Measurements from ENCODE around the gene WDR5B.
"Not testable (repeated sequence)": the region's sequence is repeated elsewhere in the genome, so short reads cannot be mapped to it uniquely, and the experiment has no call there.

Gene WDR5B

DNA sequence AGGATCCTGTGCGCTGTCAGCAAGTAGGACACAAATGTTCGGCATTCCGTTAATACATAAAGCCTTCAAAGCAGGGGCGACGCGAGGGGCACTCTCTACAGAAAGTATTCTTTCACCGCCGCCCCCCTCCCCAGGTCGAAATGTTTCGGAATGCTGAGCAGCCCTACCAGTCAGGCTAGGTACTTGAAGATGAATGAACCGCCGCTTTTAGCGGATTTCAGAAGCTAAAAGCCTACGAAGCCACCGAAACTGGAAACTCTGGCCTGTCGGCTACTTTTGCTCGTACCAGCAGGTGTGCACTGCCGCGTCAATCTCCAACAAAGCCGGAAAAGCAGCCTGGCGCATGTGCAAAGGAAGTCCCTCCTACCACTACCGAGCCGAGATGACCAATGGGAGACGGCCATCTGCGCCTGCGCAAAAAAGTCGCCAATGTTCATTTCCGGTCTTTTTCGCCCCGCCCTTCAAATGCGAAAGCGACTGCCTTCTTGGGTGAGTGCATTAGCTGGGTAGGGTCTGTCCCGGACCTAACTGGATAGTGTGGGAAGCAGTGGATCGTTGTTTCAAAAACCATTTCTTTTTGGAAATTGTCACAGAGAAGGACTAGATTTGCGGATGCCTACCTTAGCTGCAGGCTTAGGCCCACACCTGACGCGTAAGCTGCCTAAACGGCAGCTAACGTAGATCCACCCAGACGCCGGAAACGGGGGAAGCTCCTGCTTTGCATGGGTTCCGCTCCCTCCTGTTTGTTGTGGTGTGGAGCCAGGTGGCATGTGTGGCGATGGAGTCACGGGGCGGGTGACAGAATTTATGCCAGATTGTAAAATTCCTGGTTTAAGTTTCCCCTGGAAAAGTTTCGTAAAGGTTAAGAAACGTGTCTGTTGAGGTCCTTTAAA is at the start of gene WDR5B:
Gene WDR5B (minus strand): TSS at position 301 of the 893 bp plus-strand sequence. CDS start 534 bp downstream, outside the sequence.
- peak; percentile 99 for DNase-seq (ENCODE audit: low read depth)

DNA sequence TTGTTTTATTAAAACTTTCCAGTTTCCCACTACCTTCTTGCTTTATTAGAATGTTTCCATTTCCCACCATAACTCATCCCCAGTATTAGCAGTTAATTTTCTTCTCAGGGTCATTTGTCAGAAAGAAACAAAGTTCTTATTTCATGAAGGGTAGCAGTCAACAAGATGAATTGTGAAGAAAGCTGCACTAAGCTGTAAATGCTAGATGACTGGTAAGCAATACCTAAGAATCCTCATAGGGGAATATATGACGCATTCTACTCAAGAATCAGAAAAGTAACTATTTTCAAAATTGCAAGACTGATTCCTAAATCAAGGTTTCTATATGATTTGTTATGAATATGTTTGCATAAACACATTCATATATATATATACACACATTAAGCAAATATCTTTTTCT is 48.8 kb upstream of the WDR5B start:
- DNase-seq (ENCODE audit: low read depth) = no peak

DNA sequence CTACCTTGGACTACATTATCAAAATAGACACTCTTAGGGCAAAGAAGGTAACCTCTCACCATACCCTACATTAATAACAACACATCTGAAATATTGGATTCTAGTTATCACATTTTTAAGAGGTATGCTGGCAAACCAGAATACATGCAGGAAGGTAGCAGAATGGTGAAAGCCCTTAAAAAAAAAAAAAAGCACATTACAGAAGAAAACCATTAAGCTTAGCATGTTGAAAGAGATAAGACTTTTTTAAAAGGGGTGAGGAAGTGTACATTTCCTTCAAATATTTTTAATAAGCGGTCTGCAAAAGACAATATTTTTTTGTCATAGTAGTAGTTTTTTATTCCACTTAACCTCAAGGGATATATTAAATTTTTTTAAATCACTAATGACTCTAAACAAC is 46.5 kb upstream of the WDR5B start:
- DNase-seq (ENCODE audit: low read depth) = no peak

DNA sequence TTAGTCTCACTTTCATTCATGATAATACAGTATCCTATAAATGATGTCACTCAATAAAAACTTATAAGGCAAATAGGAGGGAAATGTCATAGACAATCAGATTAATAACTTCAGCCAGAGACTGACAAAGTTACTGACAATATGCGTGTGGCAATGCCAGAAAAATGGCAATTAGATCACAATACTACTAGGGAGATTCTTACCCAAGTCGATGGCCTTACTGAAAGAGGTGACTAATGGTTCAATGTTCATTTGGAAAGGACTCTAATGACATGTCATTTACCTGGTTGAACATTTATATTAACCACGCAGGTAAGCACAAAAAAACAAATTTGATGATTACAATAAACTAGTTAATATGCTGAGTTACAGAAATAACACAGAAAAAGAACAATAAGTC is 45.9 kb upstream of the WDR5B start:
- no peak for DNase-seq (ENCODE audit: low read depth)

DNA sequence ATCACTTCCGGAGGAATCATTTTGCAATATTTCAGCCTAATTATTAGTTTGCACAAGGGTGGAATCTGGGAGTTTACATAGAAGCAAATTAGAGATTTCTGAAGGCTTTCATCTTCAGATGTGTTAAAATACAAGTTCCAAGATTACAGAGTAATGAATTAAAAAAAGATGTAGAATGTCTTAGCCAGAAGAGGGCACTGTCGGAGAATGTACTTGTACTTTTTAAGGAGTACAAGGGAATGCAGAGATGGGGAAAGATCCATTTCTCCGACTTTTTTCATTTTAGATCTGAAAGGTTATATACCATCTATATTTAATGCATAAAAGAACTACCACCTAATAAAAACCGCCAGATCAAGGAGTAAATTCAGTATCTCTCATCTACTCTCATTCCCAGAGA is 43.1 kb upstream of the WDR5B start:
- no peak for DNase-seq (ENCODE audit: low read depth)

DNA sequence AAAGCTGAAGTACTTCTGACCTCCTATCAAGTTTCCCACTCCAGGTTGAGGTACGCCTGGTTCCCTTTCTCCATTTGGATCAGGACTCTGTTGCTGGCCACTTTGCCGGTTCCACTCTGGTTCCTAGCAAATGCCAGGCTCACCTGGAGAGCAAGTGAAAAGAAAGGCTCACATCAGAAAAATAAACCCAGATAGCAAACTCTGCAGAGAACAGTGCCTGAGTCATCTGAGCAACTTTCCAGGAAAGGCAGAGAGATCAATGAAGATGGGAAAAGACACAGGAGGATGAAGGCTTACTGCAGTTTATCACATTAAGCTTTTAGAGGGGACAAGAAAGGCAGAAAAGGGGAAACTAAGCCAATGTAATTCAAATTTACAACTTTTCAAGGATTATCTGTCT is 41.8 kb upstream of the WDR5B start:
- DNase-seq (ENCODE audit: low read depth) = no peak

DNA sequence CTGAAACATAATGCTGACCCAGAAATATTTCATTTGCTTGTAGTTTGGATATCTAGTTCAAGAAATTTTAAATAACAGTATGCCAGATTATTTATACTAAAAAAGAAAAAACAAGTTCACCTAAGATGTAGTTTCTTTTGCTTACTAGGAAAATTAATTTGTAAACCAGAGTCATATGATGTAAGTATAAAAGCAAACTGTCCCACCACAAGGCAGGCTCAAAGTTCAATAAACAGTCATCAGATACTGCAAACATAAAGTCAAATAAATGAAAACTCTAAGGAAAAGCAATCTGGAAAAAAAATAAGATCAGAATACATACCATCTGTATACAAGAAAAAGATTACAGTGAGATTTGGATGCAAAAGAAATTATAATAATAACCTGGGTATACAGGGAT is 40.2 kb upstream of the WDR5B start:
- no peak for DNase-seq (ENCODE audit: low read depth)

DNA sequence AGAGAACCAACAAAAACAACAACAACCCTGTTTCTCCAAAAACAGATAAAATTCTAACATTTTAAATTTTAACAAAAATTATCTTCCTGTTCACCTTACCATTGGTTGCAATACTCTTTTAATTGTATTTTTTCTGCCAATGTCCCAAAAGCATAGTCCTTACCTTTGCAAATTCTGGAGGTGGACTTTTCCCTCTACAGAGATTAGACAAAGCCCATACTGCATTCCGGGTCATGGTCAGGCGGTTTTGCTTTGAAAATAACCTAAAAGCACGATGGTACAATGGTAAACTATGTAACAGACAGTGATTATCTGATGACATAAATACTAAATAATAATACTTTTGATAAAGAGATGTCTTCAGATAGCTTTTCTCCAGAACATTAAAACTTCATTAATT is 35.5 kb upstream of the WDR5B start:
- DNase-seq (ENCODE audit: low read depth) = no peak

DNA sequence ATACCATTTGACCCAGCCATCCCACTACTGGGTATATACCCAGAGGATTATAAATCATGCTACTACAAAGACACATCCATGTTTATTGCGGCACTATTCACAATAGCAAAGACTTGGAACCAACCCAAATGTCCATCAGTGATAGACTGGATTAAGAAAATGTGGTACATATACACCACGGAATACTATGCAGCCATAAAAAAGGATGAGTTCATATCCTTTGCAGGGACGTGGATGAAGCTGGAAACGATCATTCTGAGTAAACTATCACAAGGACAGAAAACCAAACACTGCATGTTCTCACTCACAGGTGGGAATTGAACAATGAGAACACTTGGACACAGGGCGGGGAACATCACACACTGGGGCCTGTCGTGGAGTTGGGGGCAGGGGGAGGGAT is 32.4 kb upstream of the WDR5B start:
- DNase-seq (ENCODE audit: low read depth) = not testable (repeated sequence)

DNA sequence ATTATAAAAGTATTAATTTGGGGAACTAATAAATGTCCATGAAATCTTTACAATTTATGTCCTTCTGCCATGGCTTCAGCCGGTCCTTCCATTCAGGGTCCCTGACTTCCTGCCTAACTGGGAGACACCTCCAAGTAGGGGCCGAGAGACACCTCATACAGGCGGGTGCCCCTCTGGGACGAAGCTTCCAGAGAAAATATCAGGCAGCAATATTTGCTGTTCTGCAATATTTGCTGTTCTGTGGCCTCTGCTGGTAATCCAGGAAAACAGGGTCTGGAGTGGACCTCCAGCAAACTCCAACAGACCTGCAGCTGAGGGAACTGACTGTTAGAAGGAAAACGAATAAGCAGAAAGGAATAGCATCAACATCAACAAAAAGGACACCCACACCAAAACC is 28.6 kb upstream of the WDR5B start:
- not testable (repeated sequence) for DNase-seq (ENCODE audit: low read depth)

DNA sequence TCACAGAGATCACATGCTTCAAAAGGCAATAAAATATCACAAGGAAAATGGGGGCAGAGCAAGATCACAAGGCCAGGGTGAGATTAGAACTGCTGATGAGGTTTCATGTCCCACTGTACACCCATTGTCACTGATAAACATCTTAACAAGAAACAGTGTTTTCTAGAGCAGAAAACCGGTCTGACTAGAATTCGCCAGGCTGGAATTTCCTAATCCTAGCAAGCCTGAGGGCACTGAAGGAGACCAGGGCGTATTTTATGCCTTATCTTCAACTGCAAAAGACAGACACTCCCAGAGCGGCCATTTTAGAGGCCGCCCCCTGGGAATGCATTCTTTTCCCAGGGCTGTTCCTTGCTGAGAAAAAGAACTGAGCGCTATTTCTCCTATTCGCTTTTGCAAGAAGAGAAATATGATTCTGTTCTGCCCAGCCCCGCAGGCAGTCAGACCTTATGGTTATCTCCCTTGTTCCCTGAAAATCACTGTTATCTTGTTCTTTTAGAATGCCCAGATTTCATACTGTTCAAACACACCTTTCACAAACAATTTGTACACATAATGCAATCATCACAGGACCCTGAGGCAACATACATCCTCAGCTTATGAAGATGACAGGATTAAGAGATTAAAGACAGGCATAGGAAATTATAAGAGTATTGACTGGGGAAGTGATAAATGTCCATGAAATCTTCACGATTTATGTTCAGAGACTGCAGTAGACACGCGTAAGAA is 28.1 kb upstream of the WDR5B start:
- not testable (repeated sequence) for DNase-seq (ENCODE audit: low read depth)

DNA sequence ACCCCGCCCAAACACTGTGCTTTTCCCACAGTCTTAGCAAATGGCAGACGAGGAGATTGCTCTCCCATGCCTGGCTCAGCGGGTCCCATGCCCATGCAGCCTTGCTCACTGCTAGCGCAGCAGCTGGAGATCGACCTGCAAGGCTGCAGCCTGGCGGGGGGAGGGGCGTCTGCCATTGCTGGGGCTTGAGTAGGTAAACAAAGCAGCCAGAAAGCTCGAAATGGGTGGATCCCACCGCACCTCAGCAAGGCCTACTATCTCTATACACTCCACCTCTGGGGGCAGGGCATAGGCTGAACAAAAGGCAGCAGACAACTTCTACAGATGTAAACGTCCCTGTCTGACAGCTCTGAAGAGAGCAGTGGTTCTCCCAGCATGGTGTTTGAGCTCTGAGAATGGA is 27.2 kb upstream of the WDR5B start:
- DNase-seq (ENCODE audit: low read depth) = no peak

DNA sequence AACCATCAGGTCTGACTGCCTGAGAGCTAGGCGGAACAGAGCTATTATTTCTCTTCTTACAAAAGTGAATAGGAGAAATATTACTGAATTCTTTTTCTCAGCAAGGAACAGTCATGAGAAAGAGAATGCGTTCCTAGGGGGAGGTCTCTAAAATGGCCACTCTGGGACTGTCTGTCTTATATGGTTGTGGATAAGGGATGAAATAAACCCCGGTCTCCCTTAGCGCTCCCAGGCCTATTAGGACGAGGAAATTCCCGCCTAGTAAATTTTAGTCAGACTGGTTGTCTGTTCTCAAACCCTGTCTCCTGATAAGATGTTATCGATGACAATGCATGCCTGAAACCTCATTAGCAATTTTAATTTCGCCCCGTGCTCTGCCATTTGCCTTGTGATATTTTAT is 20.1 kb upstream of the WDR5B start:
- DNase-seq (ENCODE audit: low read depth) = no peak

DNA sequence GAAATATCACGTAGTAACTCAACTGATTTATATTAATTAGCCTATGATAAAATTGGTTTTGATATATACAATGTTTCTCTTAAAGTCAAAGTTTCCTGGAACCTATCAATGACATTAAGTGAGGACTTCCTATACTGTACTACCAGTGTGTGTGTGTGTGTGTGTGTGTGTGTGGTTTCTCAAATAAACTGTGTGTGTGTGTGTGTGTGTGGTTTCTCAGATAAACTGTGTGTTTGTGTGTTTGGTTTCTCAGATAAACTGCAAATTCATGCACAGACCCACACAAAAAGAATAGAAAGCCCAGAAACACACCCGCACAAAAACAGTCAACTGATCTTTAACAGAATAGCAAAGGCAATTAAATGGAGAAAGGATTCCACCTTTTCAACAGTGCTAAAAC is 14.5 kb upstream of the WDR5B start:
- no peak for DNase-seq (ENCODE audit: low read depth)

DNA sequence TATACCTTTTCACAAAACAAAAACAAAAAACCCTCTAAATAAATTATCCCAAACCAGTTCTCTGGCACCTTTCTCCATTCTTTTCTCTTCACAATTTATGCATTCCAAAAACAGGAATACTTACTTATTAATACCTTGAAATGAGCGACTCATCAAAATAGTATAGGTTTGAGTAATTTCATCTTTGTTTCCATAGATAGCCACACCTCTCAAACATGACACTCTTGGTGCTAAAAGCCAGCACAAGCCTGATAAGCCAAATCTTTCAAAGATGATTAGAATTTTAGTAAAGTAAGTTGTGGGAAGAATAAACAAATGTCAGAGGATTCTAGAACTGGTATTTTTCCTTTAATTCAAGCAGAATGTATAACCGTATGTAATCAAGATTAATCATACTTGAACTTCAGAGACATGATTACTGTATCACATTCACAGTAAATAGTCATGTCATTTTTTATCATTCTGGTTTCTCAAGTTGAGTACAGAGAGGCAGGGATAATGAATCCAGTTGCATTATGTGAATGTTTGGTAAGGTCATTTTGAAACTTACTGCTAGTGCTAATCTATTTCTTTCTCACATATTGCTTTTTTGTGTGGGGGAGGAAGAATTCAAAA is 12.1 kb upstream of the WDR5B start:
- no peak for DNase-seq (ENCODE audit: low read depth)

DNA sequence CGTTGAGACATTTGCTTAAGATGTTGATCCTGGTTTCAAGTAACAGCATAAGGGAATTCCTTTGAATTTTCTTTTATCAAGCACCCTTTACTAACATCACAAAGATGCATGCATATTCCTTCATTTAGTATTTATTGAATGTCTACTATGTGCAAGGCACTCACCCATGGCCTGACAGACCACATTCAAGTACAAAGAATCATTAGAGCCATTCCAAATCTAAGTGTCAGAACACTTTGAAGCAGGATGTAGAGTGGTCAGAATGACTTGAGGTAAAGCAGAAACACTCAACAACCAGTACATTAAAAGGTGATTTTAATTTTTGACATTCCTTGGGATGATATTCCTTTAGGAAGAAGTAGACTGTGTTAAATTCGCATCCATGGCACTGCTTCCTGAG is 6.0 kb upstream of the WDR5B start:
- no peak for DNase-seq (ENCODE audit: low read depth)

DNA sequence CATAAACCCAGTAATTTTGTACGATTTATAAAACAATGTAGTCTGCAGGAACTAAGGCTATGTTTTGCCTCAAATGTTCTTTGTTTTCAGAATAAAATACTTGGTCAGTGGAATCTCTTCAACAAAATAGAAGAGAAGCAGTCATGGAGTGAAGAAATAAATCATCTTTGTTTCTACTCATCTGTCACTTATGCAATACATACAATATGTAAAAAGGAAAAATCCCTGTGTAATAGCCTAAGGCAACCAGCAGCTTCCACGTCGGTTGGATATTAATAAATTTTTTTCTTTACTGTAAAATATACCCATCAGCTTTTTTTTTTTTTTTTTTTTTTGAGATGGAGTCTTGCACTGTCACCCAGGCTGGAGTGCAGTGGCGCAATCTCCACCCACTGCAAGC is 5.2 kb upstream of the WDR5B start:
- no peak for DNase-seq (ENCODE audit: low read depth)

DNA sequence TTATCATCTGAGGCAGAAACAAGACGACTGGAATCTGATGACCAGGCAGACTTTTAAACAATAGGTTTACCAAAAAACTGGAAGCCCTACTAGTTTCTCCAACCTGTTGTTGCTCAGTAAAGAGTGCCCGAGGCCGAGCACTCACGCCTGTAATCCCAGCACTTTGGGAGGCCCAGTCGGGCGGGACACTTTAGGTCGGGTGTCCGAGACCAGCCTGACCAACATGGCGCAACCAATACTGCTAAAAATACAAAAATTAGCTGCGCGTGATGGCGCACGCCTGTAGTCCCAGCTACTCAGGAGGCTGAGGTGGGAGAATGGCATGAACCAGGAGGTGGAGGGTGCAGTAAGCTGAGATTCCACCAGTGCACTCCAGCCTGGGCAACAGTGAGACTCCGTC is 1.1 kb upstream of the WDR5B start:
- DNase-seq (ENCODE audit: low read depth) = no peak

DNA sequence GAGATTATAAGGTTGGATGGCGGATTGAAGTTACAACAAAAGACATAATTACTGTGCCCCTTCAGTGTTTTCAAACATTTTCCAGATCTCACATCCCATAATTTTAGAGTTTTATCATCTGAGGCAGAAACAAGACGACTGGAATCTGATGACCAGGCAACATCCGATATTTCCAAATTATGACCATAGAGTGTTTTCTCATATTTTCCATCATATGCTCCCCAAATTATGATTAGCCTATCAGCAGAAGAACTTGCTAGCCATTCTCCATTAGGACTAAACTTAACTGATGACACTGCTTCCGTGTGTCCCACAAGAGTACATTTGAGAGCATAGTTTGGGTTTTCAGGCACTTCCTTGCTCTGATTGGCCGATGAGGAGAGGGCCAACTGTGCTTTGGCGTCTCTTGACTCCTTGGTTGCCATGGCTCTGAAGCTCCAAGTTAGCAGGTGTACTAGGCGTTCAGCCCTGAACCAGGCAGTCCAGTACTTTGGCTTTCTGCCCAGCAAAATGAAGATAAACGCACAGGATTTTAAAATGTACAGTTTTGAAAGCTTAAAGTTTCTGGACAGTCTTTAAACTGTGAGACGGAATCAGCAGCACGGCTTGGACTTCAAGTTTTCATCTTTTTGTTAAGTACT is 638 bp downstream of the WDR5B start:
- peak; percentile 5 for DNase-seq (ENCODE audit: low read depth)

DNA sequence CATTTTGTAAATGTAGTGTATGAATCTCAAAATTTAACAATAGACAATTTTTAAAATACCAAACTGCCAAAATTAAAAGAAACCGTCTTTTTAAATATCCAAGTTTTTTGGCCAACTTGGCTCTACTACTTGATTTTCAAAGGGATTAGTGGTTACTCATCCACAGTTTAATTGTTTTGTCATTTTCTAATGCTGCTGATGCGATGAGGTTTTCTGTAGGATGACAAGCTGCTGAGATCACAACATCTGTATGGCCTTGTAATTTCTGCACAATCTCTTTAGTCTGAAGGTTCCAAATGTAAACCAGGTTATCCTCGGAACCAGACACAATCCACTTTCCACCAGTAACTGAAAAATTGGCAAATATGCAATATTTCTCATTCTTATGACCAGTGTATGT is 1.5 kb downstream of the WDR5B start:
- no peak for DNase-seq (ENCODE audit: low read depth)

DNA sequence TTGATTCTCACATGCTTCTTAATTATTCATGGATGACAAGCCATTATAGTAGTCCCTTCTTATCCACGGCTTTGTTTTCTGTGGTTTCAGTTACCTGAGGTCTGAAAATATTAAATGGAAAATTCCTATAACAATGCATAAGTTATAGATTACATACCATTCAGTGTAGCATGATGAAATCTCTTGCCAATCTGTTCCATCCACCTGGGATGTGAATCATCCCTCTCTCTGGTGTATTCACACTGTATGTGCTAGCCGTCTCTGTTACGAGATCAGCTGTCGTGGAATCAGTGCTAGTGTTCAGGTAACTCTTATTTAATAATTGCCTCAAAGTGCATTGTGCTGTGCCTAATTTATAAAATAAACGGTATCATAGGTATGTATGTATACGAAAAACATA is 5.2 kb downstream of the WDR5B start:
- DNase-seq (ENCODE audit: low read depth) = no peak

DNA sequence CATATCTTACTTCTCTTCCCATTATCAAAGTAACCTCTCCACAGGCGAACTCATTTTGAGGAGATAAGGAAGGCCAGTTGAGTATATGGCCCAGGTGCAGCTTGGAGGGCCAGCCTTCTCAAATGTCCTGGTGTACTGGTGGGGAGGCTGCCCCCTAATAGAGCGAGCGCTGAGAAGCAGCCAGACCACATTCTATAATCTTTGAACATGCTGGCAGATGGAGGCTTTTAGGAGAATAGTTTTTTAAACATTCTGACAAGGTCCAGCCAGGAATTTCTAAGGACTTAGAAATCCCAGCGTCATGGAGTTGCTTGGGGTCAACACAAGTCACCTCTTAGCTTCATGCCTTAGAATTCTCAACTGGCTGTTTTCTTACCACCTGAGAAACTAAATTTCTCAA is 5.8 kb downstream of the WDR5B start:
- no peak for DNase-seq (ENCODE audit: low read depth)

DNA sequence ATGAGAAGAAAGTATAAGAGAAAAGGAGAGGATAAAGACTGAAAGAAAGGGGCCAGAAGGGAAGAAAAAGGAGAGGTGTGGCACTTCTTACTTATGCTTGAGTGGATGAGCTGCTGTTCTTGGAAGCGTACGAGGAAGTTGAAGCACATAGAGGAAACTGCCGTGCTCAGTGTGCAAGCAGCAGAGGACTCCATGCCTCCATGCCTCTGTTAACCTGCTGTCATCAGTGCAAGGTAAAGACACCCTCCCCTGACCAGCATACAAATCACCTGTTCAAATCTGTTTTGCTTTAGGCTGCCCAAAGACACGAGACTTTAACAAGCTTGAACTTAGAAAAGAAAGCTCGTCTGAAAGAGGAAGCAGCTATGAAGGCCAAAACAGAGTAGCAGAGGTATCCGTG is 6.4 kb downstream of the WDR5B start:
- no peak for DNase-seq (ENCODE audit: low read depth)
